Breast epithelium (tissue), 4 donors: ENCODE data around the gene RASSF1. TPM values are rescaled to one million over a fixed set of nuclear protein-coding genes. Genes with fewer than 3 reads are reported as not detected.

Experiments used
- DNase-seq, 2 donors: peaks; one replicate each; pipeline ENCODE4 v3.0.0-alpha.2; 2019; ENCODE audit warnings: low spot score in 2 of 2
- H3K27ac ChIP-seq, 2 donors: fragments of 200-600 bp; sonication (generic) in 1 of 2; one replicate each; pipeline ENCODE4 v1.5.1; 2016 to 2019; ENCODE audit warnings: mild to moderate bottlenecking in 1 of 2
- H3K27me3 ChIP-seq, 2 donors: fragments of 200-600 bp; sonication (generic) in 1 of 2; one replicate each; pipeline versions ENCODE4 v1.5.1 to v1.6.0; 2017 to 2019; ENCODE audit warnings: control low read depth in 1 of 2, mild to moderate bottlenecking in 1 of 2
- H3K36me3 ChIP-seq: fragments of 200-600 bp; one replicate; pipeline ENCODE4 v1.5.1; 2019
- H3K4me1 ChIP-seq, 2 donors: fragments of 200-600 bp; sonication (generic); one replicate each; pipeline ENCODE4 v1.5.1; 2016 to 2019; ENCODE audit warnings: control low read depth in 1 of 2
- H3K4me3 ChIP-seq, 3 donors: fragments of 200-600 bp; sonication (generic); 1 replicate in 2 of 3; 2 replicates in 1 of 3; pipeline ENCODE4 v1.5.1; 2016 to 2019; ENCODE audit warnings: mild to moderate bottlenecking in 3 of 3, moderate library complexity in 2 of 3
- H3K9me3 ChIP-seq, 2 donors: fragments of 200-600 bp; sonication (generic) in 1 of 2; one replicate each; pipeline ENCODE4 v1.5.1; 2016 to 2019; ENCODE audit warnings: control low read depth in 1 of 2
- CTCF ChIP-seq, 3 donors: fragments of 450-650 bp; IDR thresholded peaks; one replicate each; pipeline ENCODE4 v1.5.1; 2016 to 2017; ENCODE audit warnings: antibody characterized with exemption in 3 of 3, mild to moderate bottlenecking in 3 of 3, moderate library complexity in 3 of 3
- POLR2A ChIP-seq: fragments of 450-650 bp; IDR thresholded peaks from one replicate; pipeline ENCODE4 v1.6.1; 2016; ENCODE audit warnings: antibody characterized with exemption, mild to moderate bottlenecking, moderate library complexity
- POLR2AphosphoS5 ChIP-seq, 3 donors: sonication (generic); formaldehyde crosslinking; IDR thresholded peaks; one replicate each; pipeline ENCODE4 v1.6.1; 2017; ENCODE audit warnings: antibody characterized with exemption in 3 of 3
- intact Hi-C: fragments of 100-400 bp; cut with DNase I; formaldehyde crosslinking; loops from one replicate; pipeline ENCODE4 v1.15.1; 2023; ENCODE audit warnings: low total_unique reads
- total RNA-seq, 3 donors: library from RNA; depleted of rRNA; stranded (reverse); fragments of >200 nt; gene quantifications; one replicate each; pipeline ENCODE4 v1.1.0, GENCODE V29; 2016

RASSF1 gene
- total RNA-seq, 3 donors from 2014 or later = 42.7 to 63.6 (median 49.8) TPM

- TF ChIP-seq CTCF (IDR thresholded peaks at IDR 0.05) (no peak), POLR2AphosphoS5 (IDR thresholded peaks at IDR 0.05) (peak in 1 of 3 donors; percentile 15)
- Histone ChIP-seq H3K27ac (peak within 1 kb of the TSS; percentile 67 to 88), H3K4me3 (peak within 1 kb of the TSS; percentile 12 to 56 (median 24)), H3K4me1 (peaks cover 5% of the 10 kb centered on the region in 2 donors), H3K36me3 (no peaks in the 10 kb centered on the region), H3K9me3 (no peaks in the 10 kb centered on the region), H3K27me3 (no peaks in the 10 kb centered on the region)
- intact Hi-C loops = no loop called here
- DNase-seq = no peak
Observed at GRCh38 chr3:50303013-50303815, 37.4 kb downstream of the RASSF1 start, which contains the start of gene HYAL1. Gene HYAL1, minus strand, starts transcription at chr3:50303574. Its CDS starts 618 bp downstream, at chr3:50302956.

- TF ChIP-seq POLR2A (no peak), POLR2AphosphoS5 (IDR thresholded peaks at IDR 0.05) (no peak), CTCF (IDR thresholded peaks at IDR 0.05) (no peak)
- DNase-seq = no peak
- intact Hi-C loops = no loop called here
Observed at GRCh38 chr3:50302095-50303012, 38.3 kb downstream of the RASSF1 start.

DNA sequence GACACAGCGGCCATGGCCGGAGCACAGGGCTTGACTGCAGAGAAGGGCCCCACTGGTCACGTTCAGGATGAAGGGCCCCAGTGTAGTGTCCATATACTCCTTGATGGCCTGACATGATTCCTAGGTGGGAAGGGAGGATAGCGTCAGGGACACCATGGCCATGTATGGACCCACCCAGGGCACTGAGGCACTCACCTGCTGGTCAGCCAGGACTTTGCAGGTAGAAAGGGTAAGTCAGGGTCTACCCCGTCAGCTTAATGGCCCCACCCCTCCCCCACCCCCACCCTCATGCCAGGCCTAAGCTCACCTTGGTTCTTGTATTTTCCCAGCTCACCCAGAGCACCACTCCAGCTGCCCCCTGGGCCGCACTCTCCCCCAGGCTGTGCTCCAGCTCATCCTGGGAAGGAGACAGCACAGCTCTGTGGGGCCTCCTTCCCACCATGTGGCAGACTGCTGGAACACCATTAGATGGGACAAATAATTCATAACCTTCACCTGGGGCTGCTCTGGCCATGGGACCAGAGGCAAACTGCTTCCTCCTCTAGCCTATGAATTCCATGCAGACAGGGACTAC is 39.9 kb downstream of the RASSF1 start:
- intact Hi-C loops = no loop called here
- DNase-seq = no peak
- Histone ChIP-seq H3K36me3 (no peaks in the 10 kb centered on the region), H3K9me3 (no peaks in the 10 kb centered on the region), H3K27ac (peak overlapping the region; percentile 91 to 94), H3K4me1 (peaks cover 5 to 11% of the 10 kb centered on the region in 2 donors), H3K4me3 (peak overlapping the region in 1 of 3 donors; percentile 92), H3K27me3 (no peaks in the 10 kb centered on the region)
- TF ChIP-seq CTCF (IDR thresholded peaks at IDR 0.05) = no peak
- no peak for TF ChIP-seq POLR2AphosphoS5 (IDR thresholded peaks at IDR 0.05)
- no peak for TF ChIP-seq POLR2A

More at GRCh38 chr3:50302095-50303012, 38.3 kb downstream of the RASSF1 start:
- no peaks in the 10 kb centered on the region for H3K9me3 ChIP-seq
- no peaks in the 10 kb centered on the region for H3K27me3 ChIP-seq
- no peaks in the 10 kb centered on the region for H3K36me3 ChIP-seq
- H3K27ac ChIP-seq = peak overlapping the region; percentile 67 to 88
- peak overlapping the region; percentile 12 to 56 (median 24) for H3K4me3 ChIP-seq
- peaks cover 5 to 11% of the 10 kb centered on the region in 2 donors for H3K4me1 ChIP-seq

- Histone ChIP-seq H3K4me1 (peaks cover 5 to 11% of the 10 kb centered on the region in 2 donors), H3K27ac (peak overlapping the region; percentile 91 to 94), H3K9me3 (no peaks in the 10 kb centered on the region), H3K27me3 (no peaks in the 10 kb centered on the region), H3K4me3 (peak overlapping the region; percentile 34 to 92 (median 62)), H3K36me3 (no peaks in the 10 kb centered on the region)
- no peak for TF ChIP-seq POLR2A
- TF ChIP-seq POLR2AphosphoS5 (IDR thresholded peaks at IDR 0.05) = no peak
- TF ChIP-seq CTCF (IDR thresholded peaks at IDR 0.05) = no peak
- intact Hi-C loops = loop anchor here (5.0 kb wide), 2 partner anchors 868 to 1037 kb away; no protein-coding TSS in a partner anchor
- no peak for DNase-seq
Observed at GRCh38 chr3:50299929-50300680, 40.5 kb downstream of the RASSF1 start.
